ENCODE results near the gene ASB6.

Gene ASB6, protein sequence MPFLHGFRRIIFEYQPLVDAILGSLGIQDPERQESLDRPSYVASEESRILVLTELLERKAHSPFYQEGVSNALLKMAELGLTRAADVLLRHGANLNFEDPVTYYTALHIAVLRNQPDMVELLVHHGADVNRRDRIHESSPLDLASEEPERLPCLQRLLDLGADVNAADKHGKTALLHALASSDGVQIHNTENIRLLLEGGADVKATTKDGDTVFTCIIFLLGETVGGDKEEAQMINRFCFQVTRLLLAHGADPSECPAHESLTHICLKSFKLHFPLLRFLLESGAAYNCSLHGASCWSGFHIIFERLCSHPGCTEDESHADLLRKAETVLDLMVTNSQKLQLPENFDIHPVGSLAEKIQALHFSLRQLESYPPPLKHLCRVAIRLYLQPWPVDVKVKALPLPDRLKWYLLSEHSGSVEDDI

DNA sequence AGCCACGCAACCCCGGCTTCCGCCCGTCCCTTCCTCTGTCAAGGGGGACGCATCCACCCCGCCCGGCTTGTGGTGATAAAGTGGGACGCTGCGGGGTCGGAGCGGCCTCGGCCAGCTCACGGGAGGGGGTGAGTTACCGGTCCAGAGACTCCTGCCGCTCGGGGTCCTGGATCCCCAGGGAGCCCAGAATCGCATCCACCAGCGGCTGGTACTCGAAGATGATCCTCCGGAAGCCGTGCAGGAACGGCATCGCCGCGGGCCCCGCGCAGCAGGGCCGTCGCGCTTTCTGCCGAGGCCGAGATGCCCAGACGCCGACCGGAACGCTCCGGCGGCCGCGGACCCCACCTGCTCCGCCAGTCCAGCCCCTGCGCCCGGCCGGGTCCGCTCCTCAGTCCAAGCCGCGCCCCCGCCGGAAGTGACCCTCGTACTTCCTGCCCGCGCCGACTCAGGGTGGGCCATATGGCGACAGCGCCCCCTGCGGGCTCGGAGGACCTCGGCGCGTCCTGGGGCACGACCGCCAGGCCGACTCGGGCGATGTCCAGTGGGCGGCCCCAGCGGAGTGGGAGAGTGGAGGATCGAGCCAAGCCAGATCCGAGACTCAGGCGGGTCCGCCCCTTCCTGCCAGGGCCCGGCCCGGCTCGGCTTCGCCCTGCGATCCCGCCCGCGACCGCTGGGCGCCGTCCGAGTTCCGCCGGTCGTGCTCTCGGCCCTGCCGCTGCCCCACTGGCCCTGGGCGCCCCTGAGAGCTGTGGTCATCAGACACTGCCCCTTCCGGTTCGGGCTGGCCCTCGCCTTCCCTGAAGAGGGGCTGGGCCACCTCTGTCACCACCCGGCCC, at the start of gene ASB6:
ASB6 (minus strand) TSS at position 402 of the 836 bp plus-strand sequence; CDS start at position 250, 152 bp downstream.
- peak; percentile 55 for DNase-seq

DNA sequence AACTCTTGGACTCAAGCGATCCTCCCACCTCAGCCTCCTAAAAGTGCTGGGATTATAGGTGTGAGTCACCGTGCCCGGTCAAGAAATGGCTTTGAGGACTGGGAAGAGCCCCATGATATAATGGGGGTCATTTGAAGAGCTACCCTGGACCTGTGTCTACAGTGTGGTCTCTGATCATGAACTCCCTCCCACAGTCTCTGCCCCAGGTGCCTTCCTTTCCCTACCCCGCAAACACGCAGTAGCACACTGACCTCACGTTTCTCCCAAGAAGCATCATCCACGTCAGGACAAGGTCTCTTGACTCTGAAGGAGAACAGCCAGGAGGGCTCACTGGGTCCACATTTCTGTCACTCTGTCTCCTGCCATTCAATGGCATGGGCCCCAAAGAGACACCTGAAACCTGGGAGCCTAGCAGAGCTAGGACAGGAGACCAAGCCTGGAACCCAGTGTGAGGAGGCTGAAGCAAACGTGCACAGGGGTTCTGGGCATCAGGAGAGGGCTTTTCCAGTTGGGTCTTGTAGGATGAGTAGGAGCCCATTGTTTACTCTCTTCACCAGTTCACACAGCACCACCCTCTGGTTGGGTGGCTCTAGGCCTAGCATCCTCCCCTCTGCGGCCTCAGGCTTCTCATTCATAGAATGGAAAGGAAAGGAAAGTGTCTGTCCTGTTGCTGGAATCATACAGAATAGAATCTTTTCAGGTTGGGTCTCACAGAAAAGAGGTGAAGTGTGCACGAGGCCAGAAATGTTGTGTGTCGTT, 46.5 kb upstream of the ASB6 start:
- DNase-seq, result no peak

DNA sequence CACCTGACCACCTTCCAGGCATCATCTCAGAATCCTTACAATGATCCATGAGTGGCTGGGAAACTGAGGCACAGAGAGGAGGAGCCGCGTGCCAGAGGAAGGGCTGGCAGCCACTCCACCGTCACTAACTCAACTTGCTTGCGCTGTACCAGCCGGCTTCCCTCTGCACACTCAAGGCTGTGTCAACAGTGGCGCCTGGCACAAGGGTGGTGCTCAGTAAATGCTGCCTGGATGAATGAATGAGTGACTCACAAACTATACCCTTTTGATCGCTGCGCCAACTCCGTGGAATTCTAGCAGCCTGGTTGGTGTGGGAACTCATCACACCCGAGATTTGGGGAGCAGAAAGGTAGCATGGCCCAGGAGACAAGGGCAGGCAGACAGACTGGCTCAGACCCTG, 45.4 kb upstream of the ASB6 start:
- DNase-seq, result no peak

DNA sequence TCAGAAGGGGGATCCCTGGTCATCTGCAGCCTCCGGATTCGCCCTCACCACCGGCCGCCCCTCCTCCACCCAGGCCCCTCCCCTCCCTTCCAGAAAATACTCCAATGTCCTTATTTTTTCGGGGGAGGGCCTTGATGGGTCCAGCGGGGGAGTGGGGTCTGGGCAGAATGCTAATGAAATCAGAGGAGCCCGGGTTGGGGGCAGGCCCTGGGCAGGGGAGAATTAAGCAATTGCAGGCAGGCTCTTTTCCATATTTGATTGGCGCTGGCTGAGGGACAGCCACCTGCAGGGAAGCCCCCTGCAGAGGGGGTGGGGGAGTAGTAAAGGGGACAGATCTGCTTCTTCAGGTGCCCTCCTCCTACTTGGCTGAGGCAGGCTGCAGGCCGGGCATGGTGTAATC, 44.8 kb upstream of the ASB6 start:
- no peak for DNase-seq

DNA sequence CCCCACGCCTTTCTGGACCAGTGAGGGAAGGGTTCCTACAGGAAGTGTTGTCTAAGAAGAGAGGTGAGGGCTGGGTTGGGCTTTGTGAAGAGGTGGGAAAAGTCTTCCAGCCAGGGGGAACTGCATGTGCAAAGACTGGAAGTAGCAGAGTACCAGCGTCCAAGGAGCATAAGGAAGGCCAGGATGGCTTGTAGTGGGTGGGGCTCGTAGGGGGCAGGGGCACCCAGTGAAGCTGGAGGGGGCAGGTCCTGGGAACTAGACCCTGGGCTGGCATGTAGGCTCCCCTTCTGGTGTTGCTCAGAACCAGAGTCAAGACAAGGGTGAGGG, 43.9 kb upstream of the ASB6 start:
- no peak for DNase-seq

DNA sequence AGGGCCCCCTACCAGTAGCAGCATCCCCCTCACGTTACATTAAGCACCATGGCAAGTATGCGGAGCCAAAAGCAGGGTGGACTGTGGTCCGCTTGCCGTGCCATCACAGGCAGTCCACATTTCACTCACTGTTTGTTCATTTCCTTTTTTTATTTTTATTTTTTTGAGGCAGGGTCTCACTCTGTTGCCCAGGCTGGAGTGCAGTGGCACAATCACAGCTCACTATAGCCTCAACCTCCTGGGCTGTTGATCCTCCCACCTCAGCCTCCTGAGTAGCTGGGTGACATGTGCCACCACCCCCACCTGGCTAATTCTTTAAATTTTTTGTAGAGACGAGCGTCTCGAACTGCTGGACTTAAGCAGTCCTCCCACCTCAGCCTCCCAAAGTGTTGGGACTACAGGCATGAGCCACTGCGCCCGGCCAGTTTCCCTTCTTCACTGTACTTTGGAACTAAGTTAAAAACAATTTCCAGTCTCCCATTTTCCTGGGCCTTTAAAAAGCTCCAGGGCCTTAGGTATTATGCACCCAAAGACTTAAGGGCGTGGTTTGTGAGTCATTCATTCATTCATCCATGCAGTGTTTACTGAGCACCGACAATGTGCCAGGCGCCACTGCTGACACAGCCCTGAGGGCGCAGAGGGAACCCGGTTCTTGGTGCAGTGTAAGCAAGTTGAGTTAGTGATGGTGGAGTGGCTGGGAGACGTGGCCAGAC, 43.4 kb upstream of the ASB6 start:
- no peak for DNase-seq

DNA sequence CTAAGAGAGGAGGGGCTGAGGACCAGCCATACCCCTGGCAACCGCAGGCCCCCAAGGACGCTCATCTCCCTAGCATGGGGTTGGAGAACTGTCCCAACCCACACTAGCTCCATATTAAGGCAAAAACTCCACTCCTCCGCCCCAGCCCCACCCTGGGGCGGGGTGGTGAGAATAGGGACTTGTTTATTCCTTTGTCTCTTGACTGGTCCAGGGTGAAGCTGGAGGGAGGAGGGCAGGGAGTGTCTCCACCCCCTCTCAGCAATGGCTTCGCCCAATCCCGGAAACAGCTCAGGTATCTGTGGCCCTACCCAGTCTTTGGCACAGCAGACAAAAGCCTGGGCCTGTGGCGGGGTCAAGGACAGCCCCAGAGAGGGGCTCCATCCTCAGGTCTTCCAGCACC, 40.4 kb upstream of the ASB6 start:
- DNase-seq, result no peak

DNA sequence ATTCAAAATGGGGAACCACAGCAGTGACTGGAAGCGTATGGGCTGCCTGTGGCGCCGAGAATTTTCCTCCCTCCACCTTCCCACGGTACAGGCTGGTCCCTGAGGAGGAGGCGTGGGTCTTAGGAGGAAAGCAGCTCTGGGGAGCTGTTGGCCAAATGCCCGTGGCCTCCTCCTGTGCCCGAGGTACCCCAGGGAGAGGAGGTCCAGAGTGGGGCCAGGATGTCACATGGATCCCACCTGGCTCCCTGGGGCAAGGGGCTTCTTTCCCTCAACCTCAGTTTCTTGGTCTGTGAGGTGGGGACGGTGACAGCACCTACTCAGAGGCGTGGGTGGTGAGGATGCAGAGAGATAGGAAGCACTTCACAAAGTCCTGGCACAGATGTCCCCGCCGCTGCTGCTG, 40.0 kb upstream of the ASB6 start:
- DNase-seq, result no peak

DNA sequence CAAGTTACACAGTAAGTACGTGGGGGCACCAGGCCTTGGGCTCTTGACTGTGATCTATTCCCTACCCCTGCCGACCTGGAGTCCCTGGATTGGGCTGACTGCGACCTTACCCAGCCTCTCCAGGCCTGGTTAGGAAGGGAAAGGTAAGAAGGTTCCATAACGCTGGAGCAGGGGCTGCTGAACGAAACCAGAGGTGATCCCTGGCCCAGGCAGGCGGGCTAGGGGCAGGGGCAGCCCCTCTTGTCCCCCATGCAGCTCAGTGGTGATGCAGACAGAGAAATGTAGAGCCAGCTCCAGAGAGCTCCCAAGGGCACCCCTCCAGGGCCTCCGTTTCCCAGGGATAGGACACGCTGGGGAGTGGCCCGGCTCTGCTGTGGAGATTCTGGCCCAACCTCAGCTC, 37.6 kb upstream of the ASB6 start:
- DNase-seq, result no peak

DNA sequence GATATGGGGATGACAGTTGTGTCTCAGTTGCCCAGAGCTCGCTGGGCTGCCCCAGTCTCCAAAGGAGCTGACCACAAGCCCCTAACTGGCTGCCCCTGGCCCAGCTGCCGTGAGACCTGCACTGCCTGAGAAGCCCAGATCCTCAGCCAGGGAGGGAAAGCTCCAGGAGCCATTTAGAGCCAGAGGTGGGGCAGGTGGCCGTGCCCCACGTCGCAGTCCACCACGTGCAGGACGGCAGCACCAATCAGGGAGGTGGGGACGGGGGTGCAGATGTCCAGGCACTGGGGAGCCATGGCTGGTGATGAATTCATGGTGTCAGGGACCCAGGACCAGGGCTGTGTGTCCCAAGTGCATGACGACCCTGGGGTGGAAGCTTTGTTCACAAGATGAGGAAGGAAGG, 36.9 kb upstream of the ASB6 start:
- DNase-seq, result no peak

DNA sequence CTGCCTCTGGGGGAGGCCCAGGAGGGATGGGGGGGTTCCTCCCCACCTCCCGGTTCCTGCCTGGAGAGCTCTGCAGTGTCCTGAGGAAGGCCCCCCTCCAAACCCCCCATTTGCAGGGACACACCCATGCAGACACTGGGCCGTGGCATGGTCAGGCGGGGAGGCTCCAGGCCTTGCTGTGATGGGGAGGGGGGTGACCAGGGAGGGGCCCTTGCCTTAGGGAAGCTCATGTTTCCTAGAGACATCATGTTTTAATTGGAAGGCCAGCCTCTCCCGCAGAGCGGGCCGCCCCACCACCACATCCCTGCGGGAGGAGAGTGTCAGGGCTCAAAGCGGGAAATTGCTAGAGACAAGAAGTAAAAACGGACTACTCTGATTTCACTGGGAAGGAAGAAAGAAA, 35.5 kb upstream of the ASB6 start:
- DNase-seq, result no peak

DNA sequence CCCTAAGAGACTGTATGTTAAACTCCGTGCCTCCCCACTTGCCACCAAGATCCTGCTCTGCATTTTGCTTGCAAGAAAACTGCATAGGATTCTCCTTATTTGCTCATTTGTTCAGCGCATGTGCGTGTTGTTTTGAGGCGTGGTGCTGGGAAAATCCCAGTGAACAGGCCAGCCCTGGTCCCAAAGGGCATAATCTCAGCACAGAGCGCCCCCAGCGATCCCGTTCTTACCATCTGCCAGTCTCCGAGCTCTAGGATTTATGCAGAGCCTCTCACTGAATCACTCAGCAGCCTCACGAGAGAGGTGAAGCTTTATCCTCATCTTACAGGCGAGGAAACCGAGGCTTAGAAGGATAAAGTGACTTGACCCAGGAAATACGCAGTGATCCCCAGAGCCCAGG, 35.0 kb upstream of the ASB6 start:
- peak; percentile 46 for DNase-seq

DNA sequence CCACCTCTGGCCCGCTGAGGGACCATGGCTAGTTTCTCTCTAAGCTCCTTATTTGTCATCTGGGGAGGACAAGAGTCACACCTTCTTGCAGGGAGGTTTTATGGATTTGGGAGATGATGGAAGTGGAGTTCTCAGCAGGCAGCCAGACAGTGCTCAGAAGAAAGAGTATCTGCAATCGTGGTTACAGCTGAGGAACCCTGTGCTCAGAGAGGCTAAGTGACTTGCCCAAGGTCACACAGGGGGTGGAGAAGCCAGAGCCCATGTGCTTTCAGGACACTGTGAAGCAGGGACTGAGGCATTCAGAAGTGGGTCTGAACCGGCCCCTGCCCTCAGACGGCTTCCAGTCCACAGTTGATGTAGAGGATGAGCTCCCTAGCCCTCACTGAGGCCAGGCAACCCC, 34.3 kb upstream of the ASB6 start:
- no peak for DNase-seq

DNA sequence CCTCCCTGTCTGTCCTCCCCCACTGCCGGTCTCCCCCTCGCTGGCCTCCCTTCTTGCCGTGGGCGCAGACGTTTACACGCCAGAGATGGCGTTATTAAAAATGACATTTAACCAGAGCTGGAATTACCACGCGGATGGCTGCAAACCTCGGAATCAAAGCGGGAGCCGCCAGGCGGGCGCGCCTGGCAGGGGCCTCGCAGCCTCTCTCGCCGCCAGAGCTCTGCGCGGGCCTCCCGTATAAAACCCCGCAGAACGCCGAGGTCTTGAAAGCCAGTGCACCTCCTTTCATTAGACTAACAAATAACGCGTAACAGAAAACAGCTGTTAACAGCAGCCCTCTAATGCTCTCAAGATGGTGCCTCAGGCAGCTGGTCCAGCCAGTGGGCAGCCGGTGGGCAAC, 33.7 kb upstream of the ASB6 start:
- no peak for DNase-seq

DNA sequence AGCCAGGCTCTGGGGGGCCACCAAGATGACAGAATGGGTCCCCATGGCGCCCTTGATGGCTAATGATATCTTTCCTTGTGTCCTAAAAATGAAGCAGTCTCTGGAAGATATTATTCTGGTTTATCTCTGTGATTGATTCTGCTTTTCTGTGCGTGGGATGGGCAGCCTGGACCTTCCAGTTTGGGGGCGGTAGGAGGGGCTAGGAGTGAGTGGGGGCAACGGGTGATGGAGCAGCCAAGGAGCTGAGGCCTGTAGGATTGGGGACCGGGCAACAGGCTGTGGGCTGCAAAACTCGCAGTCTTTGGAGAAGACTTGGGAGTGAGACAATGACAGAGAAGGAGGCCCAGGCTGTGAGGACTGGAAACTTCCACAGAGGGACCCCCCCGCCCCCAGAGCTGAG, 32.3 kb upstream of the ASB6 start:
- DNase-seq, result no peak

DNA sequence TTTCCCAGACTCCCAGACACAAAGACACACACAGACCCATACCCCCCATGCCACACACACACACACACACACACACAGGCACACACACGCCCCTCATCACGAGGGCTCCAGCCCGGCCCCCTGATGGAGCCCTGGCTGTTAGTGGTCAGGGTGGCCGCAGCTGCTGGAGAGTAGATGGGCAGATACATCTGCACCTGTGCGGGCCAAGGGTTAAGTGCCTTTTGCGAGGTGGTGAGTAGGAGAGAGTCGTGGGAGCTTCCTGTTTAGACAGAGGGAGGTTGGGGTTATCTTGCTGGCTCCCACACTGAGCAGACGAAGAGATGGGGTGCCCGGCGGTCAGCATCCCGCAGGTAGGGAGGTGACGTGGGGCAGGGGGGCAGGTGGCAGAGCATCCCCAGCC, 31.7 kb upstream of the ASB6 start:
- DNase-seq, result no peak

DNA sequence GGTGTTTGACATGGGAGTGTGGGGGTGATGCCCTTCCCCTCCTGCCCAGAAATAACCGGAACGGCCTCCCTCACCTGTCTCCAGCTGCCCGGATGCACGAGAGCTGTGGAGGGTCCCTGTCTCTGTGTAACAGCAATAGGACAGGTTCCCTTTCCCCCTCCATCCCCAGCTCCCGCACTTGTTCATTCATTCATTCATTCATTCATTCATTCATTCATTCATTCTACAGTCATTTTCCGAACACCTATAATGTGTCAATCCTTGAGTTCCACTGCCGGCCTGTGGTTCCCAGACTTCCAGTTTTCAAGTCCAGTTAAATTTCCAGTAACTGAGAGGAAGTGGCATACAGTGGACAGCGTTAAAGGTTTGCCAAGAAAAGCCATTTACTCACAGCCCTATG, 30.8 kb upstream of the ASB6 start:
- no peak for DNase-seq

DNA sequence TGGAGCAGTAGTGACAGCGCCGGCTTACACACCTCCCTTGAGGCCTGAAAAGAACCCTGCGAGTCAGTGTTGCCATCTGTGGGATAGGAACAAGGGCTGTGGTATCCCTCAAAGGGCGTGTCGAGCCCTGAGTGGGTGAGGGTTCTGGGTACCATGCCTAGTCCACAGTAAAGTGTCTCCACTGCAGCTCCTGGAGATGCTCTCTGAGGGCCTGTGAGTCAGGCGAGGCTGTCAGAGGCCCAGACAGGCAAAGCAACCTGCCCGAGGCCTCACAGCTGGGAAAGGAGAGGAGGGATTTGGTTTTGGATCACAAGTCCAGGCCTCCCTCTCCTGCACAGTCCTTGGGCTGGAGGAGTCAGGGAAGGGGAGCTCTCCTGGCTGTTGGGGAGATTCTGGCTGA, 29.6 kb upstream of the ASB6 start:
- DNase-seq, result no peak

DNA sequence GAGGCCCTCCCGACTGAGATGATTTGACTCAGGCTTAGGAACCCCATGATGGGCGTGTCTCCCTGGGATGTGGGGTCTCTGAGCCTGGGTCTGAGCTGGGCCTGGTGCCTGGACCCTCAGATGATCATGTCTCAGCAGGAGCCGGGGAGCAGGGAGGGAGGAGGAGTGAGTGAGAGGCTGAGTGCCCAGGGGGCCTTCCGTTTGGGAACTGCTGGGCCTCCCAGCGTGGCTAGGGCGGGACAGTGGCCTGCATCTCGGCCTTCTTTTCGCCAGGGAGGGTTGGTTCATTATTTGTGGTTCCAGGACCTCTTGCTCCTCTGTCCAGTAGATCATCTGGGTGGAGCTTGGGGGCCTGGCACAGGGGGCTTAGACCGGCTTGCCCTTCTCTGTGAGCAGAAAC, 29.1 kb upstream of the ASB6 start:
- DNase-seq, result no peak

DNA sequence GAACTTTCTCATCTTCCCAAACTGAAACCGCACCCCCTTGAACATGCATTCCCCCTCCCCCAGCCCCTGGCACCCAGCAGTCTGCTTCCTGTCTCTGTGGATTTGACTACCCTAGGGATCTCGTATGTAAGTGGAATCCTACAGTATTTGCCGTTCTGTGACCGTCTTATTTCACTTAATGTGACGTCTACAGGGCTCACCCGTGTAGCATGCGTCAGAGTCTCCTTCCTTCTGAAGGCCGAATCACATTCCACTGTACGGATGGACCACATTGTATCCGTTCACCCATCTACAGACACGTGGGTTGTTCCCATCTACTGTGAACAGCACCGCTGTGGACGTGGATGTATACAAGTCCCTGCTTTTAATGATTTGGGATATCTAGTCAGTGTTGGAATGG, 28.0 kb upstream of the ASB6 start:
- no peak for DNase-seq

DNA sequence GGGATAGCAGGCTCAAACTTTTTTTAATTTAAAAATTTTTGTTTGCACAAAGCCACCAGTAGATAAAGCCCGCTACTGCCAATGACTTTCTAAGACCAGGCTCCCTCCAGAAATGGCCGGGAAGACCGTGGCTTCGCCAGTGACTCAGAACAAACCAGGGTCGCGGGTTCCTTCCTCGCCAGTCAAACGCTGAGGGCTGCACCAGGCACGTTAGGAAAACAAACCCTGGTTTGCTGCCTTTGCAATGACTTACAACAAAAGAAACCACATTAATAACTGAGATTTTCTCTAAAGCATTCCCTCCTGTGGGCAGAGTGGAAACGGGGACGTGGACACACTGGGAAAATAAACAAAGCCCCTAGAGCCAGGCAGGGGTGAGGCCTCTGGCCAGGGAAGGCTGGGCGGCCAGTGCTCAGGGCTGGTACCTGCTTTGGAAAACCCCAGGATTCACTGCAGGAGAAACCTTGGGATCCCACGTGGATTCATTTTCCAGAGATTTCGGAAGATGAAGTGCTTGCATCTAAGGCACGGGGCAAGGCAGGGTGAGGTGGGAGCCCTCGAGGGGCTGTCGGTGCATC, 27.3 kb upstream of the ASB6 start:
- no peak for DNase-seq

DNA sequence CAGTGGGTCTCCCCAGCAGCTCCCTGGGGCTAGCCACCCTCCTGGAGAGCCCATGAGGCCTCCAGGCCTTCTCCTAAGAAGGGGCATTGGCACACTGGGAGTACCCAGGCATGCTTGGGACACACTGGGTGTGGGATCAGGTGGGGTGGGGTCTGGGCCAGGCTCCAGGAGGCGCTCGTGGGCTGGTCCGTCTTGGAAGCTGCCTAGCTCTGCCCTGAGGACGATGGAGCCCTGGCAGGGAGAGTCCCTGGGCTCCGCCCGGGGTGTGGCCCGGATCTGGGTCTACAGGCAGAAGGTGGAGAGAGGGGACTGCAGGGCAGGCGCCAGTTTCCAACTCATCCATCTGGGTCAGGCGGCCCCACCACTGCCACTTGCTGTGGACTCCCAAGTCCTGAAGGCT, 25.9 kb upstream of the ASB6 start:
- DNase-seq, result no peak

DNA sequence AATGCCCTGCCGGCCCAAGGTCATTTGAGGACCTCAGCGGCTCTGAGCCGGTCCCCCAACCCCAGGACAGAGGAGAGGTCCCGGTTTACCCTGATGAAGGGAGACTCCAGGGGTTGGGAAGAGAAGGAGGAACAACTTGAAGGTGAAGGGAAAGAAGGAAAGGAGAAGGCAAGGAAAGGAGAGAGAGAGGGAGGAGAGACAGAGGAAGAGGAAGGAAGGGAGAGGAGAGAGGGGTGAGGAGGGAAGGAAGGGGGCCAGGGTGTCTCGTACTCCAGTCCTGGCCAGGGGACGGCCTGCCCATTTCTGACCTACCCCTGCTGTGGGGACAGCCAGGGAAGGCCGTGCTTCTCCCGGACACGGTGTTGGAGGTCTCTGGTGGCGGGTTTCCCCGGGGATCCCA, 25.4 kb upstream of the ASB6 start:
- DNase-seq, result no peak

Data from NCI-H1694 treated with DMSO at 0.1 percent for 48 hours (cell line).